NCI-H146 (cell line): ENCODE results near the gene ALG3.
"Not testable (repeated sequence)": the region's sequence is repeated elsewhere in the genome, so short reads cannot be mapped to it uniquely, and the experiment has no call there.

ENCODE experiments used
- DNase-seq: peaks from one replicate; lab custom pipeline; 2025; lab: John Stamatoyannopoulos, UW

ALG3 gene

GRCh38 chr3:184248454-184249411, at the start of gene ALG3:
TSS of gene ALG3 (minus strand) at chr3:184248962. CDS start at chr3:184248940, 22 bp downstream.
- DNase-seq: peak; percentile 93

- no peak for DNase-seq
Measured at GRCh38 chr3:184296616-184297015, 47.9 kb upstream of the ALG3 start.

GRCh38 chr3:184295771-184296170, 47.0 kb upstream of the ALG3 start:
- peak; percentile 53 for DNase-seq

GRCh38 chr3:184291738-184292445, 43.1 kb upstream of the ALG3 start:
- no peak for DNase-seq

GRCh38 chr3:184291044-184291737, 42.4 kb upstream of the ALG3 start:
- no peak for DNase-seq

- DNase-seq: no peak
Measured at GRCh38 chr3:184290331-184290730, 41.6 kb upstream of the ALG3 start.

- peak; percentile 75 for DNase-seq
Measured at GRCh38 chr3:184289426-184289938, 40.7 kb upstream of the ALG3 start.

GRCh38 chr3:184284696-184285095, 35.9 kb upstream of the ALG3 start:
- DNase-seq: peak; percentile 89

GRCh38 chr3:184283681-184284080, 34.9 kb upstream of the ALG3 start:
- DNase-seq: no peak

GRCh38 chr3:184282941-184283340, 34.2 kb upstream of the ALG3 start:
- DNase-seq: no peak

- DNase-seq: no peak
Measured at GRCh38 chr3:184277366-184277765, 28.6 kb upstream of the ALG3 start.

GRCh38 chr3:184275961-184276910, 27.5 kb upstream of the ALG3 start, which contains the start of gene ECE2:
TSS of gene ECE2 (plus strand) at chr3:184276022. CDS start at chr3:184276154, 132 bp downstream.
- peak; percentile 26 for DNase-seq

- DNase-seq: no peak
Measured at GRCh38 chr3:184275381-184275701, 26.6 kb upstream of the ALG3 start.

GRCh38 chr3:184272269-184272668, 23.5 kb upstream of the ALG3 start:
- no peak for DNase-seq

GRCh38 chr3:184267249-184267648, 18.5 kb upstream of the ALG3 start:
- not testable (repeated sequence) for DNase-seq

GRCh38 chr3:184262764-184263179, 14.0 kb upstream of the ALG3 start:
- no peak for DNase-seq

GRCh38 chr3:184261854-184262763, 13.3 kb upstream of the ALG3 start:
- DNase-seq: peak; percentile 91

GRCh38 chr3:184261270-184261853, 12.6 kb upstream of the ALG3 start, which contains the start of gene CAMK2N2:
TSS of gene CAMK2N2 (minus strand) at chr3:184261553. CDS start at chr3:184261285, 268 bp downstream.
- peak; percentile 99 for DNase-seq

- DNase-seq: peak; percentile 63
Measured at GRCh38 chr3:184260724-184261269, 12.0 kb upstream of the ALG3 start.
